ENCODE results near the gene DDAH1. TPM values are rescaled to one million over a fixed set of nuclear protein-coding genes. Genes with fewer than 3 reads are reported as not detected.

The DDAH1 gene
- polyA plus RNA-seq, 2 of the 4 experiments (the other 2 are of a cell fraction), result 5.7 to 12.6 TPM

GRCh38 chr1:85315789-85316188, 149.2 kb downstream of the DDAH1 start:
- Histone ChIP-seq H3K9me3 (no peaks in the 10 kb centered on the region), H3K4me1 (peaks cover 52% of the 10 kb centered on the region), H3K27ac (0 out of 6 replicates have a peak overlapping the region, but pooled peaks of 1 of the 2 experiments have one; percentile 34), H3K4me3 (no peak overlapping the region), H3K4me2 (no peak overlapping the region)
- no peak for DNase-seq (ENCODE audit: low read depth in 1 of 2, low spot score in 1 of 2)
- 91% methylated on average over 8 of the region's 8 CpGs for WGBS (ENCODE audit: missing lambda C conversion rate)
- no peak for ATAC-seq
- ChIA-PET POLR2A (no interaction called here), CTCF (interaction anchor here (3.0 kb wide), 1 partner anchor 7 kb away, joined by 18 read pairs; no protein-coding TSS in a partner anchor)
- TF ChIP-seq ZFP36 (IDR thresholded peaks at IDR 0.05; ENCODE audit: borderline replicate concordance, partially characterized antibody), result no peak
- no peak for TF ChIP-seq GATA3 (IDR thresholded peaks at IDR 0.05; ENCODE audit: borderline replicate concordance)
- TF ChIP-seq REST (IDR thresholded peaks at IDR 0.05), result no peak
- TF ChIP-seq ESRRA (IDR thresholded peaks at IDR 0.05; ENCODE audit: borderline replicate concordance, low read length), result no peak
- no peak for TF ChIP-seq BHLHE40 (IDR thresholded peaks at IDR 0.05; ENCODE audit: low read depth, low read length)
- TF ChIP-seq HES2 (IDR thresholded peaks at IDR 0.05), result no peak
- TF ChIP-seq EP300 (IDR thresholded peaks at IDR 0.05), result no peak
- no peak for TF ChIP-seq TFCP2L1 (CRISPR knock-in tag; IDR thresholded peaks at IDR 0.05)
- no peak for TF ChIP-seq NR3C1 (IDR thresholded peaks at IDR 0.05)
- no peak for TF ChIP-seq ZC3H11A (IDR thresholded peaks at IDR 0.05)
- no peak for TF ChIP-seq JUNB (IDR thresholded peaks at IDR 0.05)
- TF ChIP-seq POLR2AphosphoS2 (conservative IDR thresholded peaks at IDR 0.05; ENCODE audit: low read length), result no peak
- TF ChIP-seq USF2 (IDR thresholded peaks at IDR 0.05), result no peak
- no peak for TF ChIP-seq HMGXB4 (CRISPR knock-in tag; IDR thresholded peaks at IDR 0.05; ENCODE audit: borderline replicate concordance)
- FAIRE-seq, result no peak

GRCh38 chr1:85314726-85315125, 150.2 kb downstream of the DDAH1 start:
- ATAC-seq, result 0 out of 6 replicates have a peak, but pooled peaks of 1 of the 2 experiments have one; percentile 17
- Histone ChIP-seq H3K27ac (peak overlapping the region; percentile 61 to 78), H3K9me3 (no peaks in the 10 kb centered on the region), H3K4me3 (no peak overlapping the region), H3K4me1 (peaks cover 42% of the 10 kb centered on the region), H3K4me2 (peak overlapping the region; percentile 54; the same call in 2 of the 3 replicates)
- DNase-seq (ENCODE audit: low read depth in 1 of 2, low spot score in 1 of 2), result no peak
- POLR2A ChIA-PET, result no interaction called here
- CTCF ChIA-PET, result interaction anchor here (0.6 to 1.8 kb wide), 2 partner anchors 30 to 378 kb away, joined by 3 to 7 read pairs; no protein-coding TSS in a partner anchor
- TF ChIP-seq ATOH8 (CRISPR knock-in tag; IDR thresholded peaks at IDR 0.05; ENCODE audit: low read depth), result no peak
- TF ChIP-seq CHD4 (IDR thresholded peaks at IDR 0.05; ENCODE audit: borderline replicate concordance), result no peak
- TF ChIP-seq KDM5A (IDR thresholded peaks at IDR 0.05), result no peak
- TF ChIP-seq HEYL (CRISPR knock-in tag; IDR thresholded peaks at IDR 0.05), result no peak
- TF ChIP-seq NPAS2 (CRISPR knock-in tag; IDR thresholded peaks at IDR 0.05; ENCODE audit: borderline replicate concordance), result no peak
- no peak for TF ChIP-seq RFX5 (IDR thresholded peaks at IDR 0.05)
- TF ChIP-seq CBX2 (IDR thresholded peaks at IDR 0.05; ENCODE audit: borderline replicate concordance, low read depth), result no peak
- no peak for TF ChIP-seq CBX8 (IDR thresholded peaks at IDR 0.05)
- no peak for TF ChIP-seq ZSCAN20 (CRISPR knock-in tag; IDR thresholded peaks at IDR 0.05)
- TF ChIP-seq SREBF2 (IDR thresholded peaks at IDR 0.05), result no peak
- TF ChIP-seq FOSL2 (IDR thresholded peaks at IDR 0.05), result no peak
- TF ChIP-seq FOSL2 (CRISPR knock-in tag; IDR thresholded peaks at IDR 0.05), result no peak
- TF ChIP-seq FOXS1 (CRISPR knock-in tag; IDR thresholded peaks at IDR 0.05), result no peak
- no peak for TF ChIP-seq HMGXB4 (CRISPR knock-in tag; IDR thresholded peaks at IDR 0.05; ENCODE audit: borderline replicate concordance)
- no peak for TF ChIP-seq HOXB5 (CRISPR knock-in tag; IDR thresholded peaks at IDR 0.05)
- TF ChIP-seq GATA3 (IDR thresholded peaks at IDR 0.05; ENCODE audit: borderline replicate concordance), result no peak
- no peak for TF ChIP-seq EHMT2 (IDR thresholded peaks at IDR 0.05; ENCODE audit: low read depth)
- TF ChIP-seq EP300 (IDR thresholded peaks at IDR 0.05), result no peak
- no peak for TF ChIP-seq HDAC2 (IDR thresholded peaks at IDR 0.05)
- no peak for TF ChIP-seq TP53 (CRISPR knock-in tag; IDR thresholded peaks at IDR 0.05)
- no peak for TF ChIP-seq BHLHE40 (IDR thresholded peaks at IDR 0.05; ENCODE audit: low read depth, low read length)
- FAIRE-seq, result no peak
